ENCODE results near the gene KIAA1210. TPM values are rescaled to one million over a fixed set of nuclear protein-coding genes. Genes with fewer than 3 reads are reported as not detected.

KIAA1210 gene
- polyA plus RNA-seq, 3 donors = not detected

- intact Hi-C loops (cut with micrococcal nuclease) = no loop called here
- DNase-seq = no peak
These were observed 31.7 kb downstream of the KIAA1210 start for GRCh38 chrX:119095936-119096335.

GRCh38 chrX:119094819-119095218, 32.8 kb downstream of the KIAA1210 start:
- no CpG with 5 or more reads among the region's 3 CpGs for WGBS (ENCODE audit: insufficient coverage)
- Mint-ChIP-seq H3K4me3 (no peak overlapping the region), H3K27ac (peak overlapping the region in 1 of 7 donors; percentile 75), H3K9me3 (no peaks in the 10 kb centered on the region), H3K36me3 (no peaks in the 10 kb centered on the region), H3K27me3 (ENCODE audit: low read depth in 3 of 3) (peaks cover 2 to 8% (median 4%) of the 10 kb centered on the region in 3 donors), H3K4me1 (peaks cover 8% of the 10 kb centered on the region)
- Histone ChIP-seq H3K36me3 (replicated peaks in 1 of 2; ENCODE audit: control insufficient read depth in 1 of 2, insufficient read depth in 2 of 2, low read length in 2 of 2) (no peaks in the 10 kb centered on the region), H3K4me3 (replicated peaks in 1 of 3; ENCODE audit: low read depth in 2 of 3, low read length in 3 of 3) (no peak overlapping the region), H3K79me2 (ENCODE audit: insufficient read depth, low read length) (no peaks in the 10 kb centered on the region), H3K27me3 (ENCODE audit: control insufficient read depth in 2 of 2, insufficient read depth in 2 of 2, low read length in 2 of 2) (no peaks in the 10 kb centered on the region), H3K4me2 (replicated peaks; ENCODE audit: extremely low read depth, low read length, poor library complexity, severe bottlenecking) (no peak overlapping the region), H3K4me1 (ENCODE audit: control insufficient read depth in 1 of 2, insufficient read depth in 2 of 2, low read length in 2 of 2) (peaks cover 0 to 1% of the 10 kb centered on the region in 2 donors), H3K9me3 (replicated peaks in 1 of 2; ENCODE audit: control insufficient read depth in 1 of 2, insufficient read depth in 1 of 2, low read length in 2 of 2) (no peaks in the 10 kb centered on the region), H3K27ac (ENCODE audit: low read depth in 1 of 2, low read length in 2 of 2) (no peak overlapping the region), H4K20me1 (ENCODE audit: insufficient read depth, low read length) (no peaks in the 10 kb centered on the region), H3K9ac (ENCODE audit: insufficient read depth, low read length, poor library complexity, severe bottlenecking) (no peak overlapping the region), H2AFZ (ENCODE audit: insufficient read depth, low read depth, low read length, poor library complexity, severe bottlenecking) (no peak overlapping the region)
- no peak for DNase-seq
- no peak for TF ChIP-seq CTCF (IDR thresholded peaks at IDR 0.05)
- intact Hi-C loops (cut with micrococcal nuclease) = no loop called here

More at GRCh38 chrX:119095936-119096335, 31.7 kb downstream of the KIAA1210 start:
- Histone ChIP-seq H3K4me1 (ENCODE audit: control insufficient read depth in 1 of 2, insufficient read depth in 2 of 2, low read length in 2 of 2) (no peaks in the 10 kb centered on the region), H4K20me1 (ENCODE audit: insufficient read depth, low read length) (no peaks in the 10 kb centered on the region), H3K27ac (ENCODE audit: low read depth in 1 of 2, low read length in 2 of 2) (no peak overlapping the region), H3K4me2 (replicated peaks; ENCODE audit: extremely low read depth, low read length, poor library complexity, severe bottlenecking) (no peak overlapping the region), H3K9ac (ENCODE audit: insufficient read depth, low read length, poor library complexity, severe bottlenecking) (no peak overlapping the region), H3K36me3 (replicated peaks in 1 of 2; ENCODE audit: control insufficient read depth in 1 of 2, insufficient read depth in 2 of 2, low read length in 2 of 2) (no peaks in the 10 kb centered on the region), H3K79me2 (ENCODE audit: insufficient read depth, low read length) (no peaks in the 10 kb centered on the region), H3K4me3 (replicated peaks in 1 of 3; ENCODE audit: low read depth in 2 of 3, low read length in 3 of 3) (no peak overlapping the region), H3K9me3 (replicated peaks in 1 of 2; ENCODE audit: control insufficient read depth in 1 of 2, insufficient read depth in 1 of 2, low read length in 2 of 2) (no peaks in the 10 kb centered on the region), H3K27me3 (ENCODE audit: control insufficient read depth in 2 of 2, insufficient read depth in 2 of 2, low read length in 2 of 2) (no peaks in the 10 kb centered on the region), H2AFZ (ENCODE audit: insufficient read depth, low read depth, low read length, poor library complexity, severe bottlenecking) (no peak overlapping the region)
- no peak for TF ChIP-seq CTCF (IDR thresholded peaks at IDR 0.05)
- Mint-ChIP-seq H3K4me3 (no peak overlapping the region), H3K9me3 (peaks cover 0 to 3% (median 0%) of the 10 kb centered on the region in 7 donors), H3K27ac (no peak overlapping the region), H3K27me3 (ENCODE audit: low read depth in 3 of 3) (peaks cover 0 to 4% (median 4%) of the 10 kb centered on the region in 3 donors), H3K36me3 (no peaks in the 10 kb centered on the region), H3K4me1 (peaks cover 8% of the 10 kb centered on the region)

All from CD14-positive monocyte (primary cell).